NCI-H2196 (cell line): ENCODE results near the gene RAB3IL1.

Experiments used
- DNase-seq: peaks from one replicate; lab custom pipeline; 2025; ENCODE audit not compliant: unreplicated experiment; lab: John Stamatoyannopoulos, UW

Gene RAB3IL1

GRCh38 chr11:61869429-61869707, 48.0 kb downstream of the RAB3IL1 start:
- no peak for DNase-seq

GRCh38 chr11:61868571-61869428, 48.6 kb downstream of the RAB3IL1 start:
- DNase-seq = no peak

- no peak for DNase-seq
These were observed 50.4 kb downstream of the RAB3IL1 start for GRCh38 chr11:61866958-61867343.

GRCh38 chr11:61866231-61866957, 51.0 kb downstream of the RAB3IL1 start:
- DNase-seq = no peak

- DNase-seq = no peak
These were observed 52.3 kb downstream of the RAB3IL1 start for GRCh38 chr11:61864814-61865775.

- DNase-seq = no peak
These were observed 53.8 kb downstream of the RAB3IL1 start for GRCh38 chr11:61863548-61864081.

- DNase-seq = no peak
These were observed 54.4 kb downstream of the RAB3IL1 start for GRCh38 chr11:61862714-61863547.

- DNase-seq = no peak
These were observed 55.7 kb downstream of the RAB3IL1 start for GRCh38 chr11:61861634-61862033.

- DNase-seq = peak; percentile 81
These were observed 57.1 kb downstream of the RAB3IL1 start for GRCh38 chr11:61860054-61860903.

GRCh38 chr11:61855939-61856680, 61.3 kb downstream of the RAB3IL1 start:
- peak; percentile 56 for DNase-seq

- DNase-seq = no peak
These were observed 62.2 kb downstream of the RAB3IL1 start for GRCh38 chr11:61854966-61855714.

- no peak for DNase-seq
These were observed 63.0 kb downstream of the RAB3IL1 start for GRCh38 chr11:61854206-61854895.

GRCh38 chr11:61853698-61854169, 63.6 kb downstream of the RAB3IL1 start:
- DNase-seq = no peak

GRCh38 chr11:61851900-61852295, 65.5 kb downstream of the RAB3IL1 start:
- DNase-seq = no peak

GRCh38 chr11:61851113-61851899, 66.1 kb downstream of the RAB3IL1 start:
- DNase-seq = no peak

- DNase-seq = no peak
These were observed 66.7 kb downstream of the RAB3IL1 start for GRCh38 chr11:61850687-61851086.
